Endodermal cell (in vitro differentiated cells): ENCODE results near the gene FBXO41. TPM values are rescaled to one million over a fixed set of nuclear protein-coding genes. Genes with fewer than 3 reads are reported as not detected.

Source experiments
- DNase-seq: peaks from one replicate; pipeline ENCODE4 v3.0.0-alpha.2; 2017
- H3K27ac ChIP-seq: 2 replicates; pipeline ENCODE4 v1.5.1; 2013; ENCODE audit warnings: mild to moderate bottlenecking, low read depth, low read length, moderate library complexity
- H3K27me3 ChIP-seq: 2 replicates; pipeline ENCODE4 v1.6.1; 2013; ENCODE audit warnings: mild to moderate bottlenecking, low read length, moderate library complexity; ENCODE audit not compliant: insufficient read depth, control insufficient read depth, poor library complexity, severe bottlenecking
- H3K36me3 ChIP-seq: 2 replicates; pipeline ENCODE4 v1.7.0; 2013; ENCODE audit warnings: mild to moderate bottlenecking, low read length, moderate library complexity; ENCODE audit not compliant: control insufficient read depth, insufficient read depth
- H3K4me1 ChIP-seq: one replicate; pipeline ENCODE4 v1.7.0; 2013; ENCODE audit warnings: low read length; ENCODE audit not compliant: control insufficient read depth, insufficient read depth
- H3K4me3 ChIP-seq: 2 replicates; pipeline ENCODE4 v1.5.1; 2013; ENCODE audit warnings: mild to moderate bottlenecking, low read length, moderate library complexity
- H3K9ac ChIP-seq: 2 replicates; pipeline ENCODE4 v1.6.1; 2013; ENCODE audit warnings: mild to moderate bottlenecking, low read length, moderate library complexity; ENCODE audit not compliant: poor library complexity, severe bottlenecking; ENCODE audit errors: extremely low read depth
- H3K9me3 ChIP-seq: 2 replicates; pipeline ENCODE4 v1.6.1; 2013; ENCODE audit warnings: mild to moderate bottlenecking, low read length, moderate library complexity; ENCODE audit not compliant: control insufficient read depth
- H3K27ac Mint-ChIP-seq: 2 replicates; pipeline ENCODE4 v1.8.0; 2020; ENCODE audit warnings: mixed read lengths
- H3K27me3 Mint-ChIP-seq: 2 replicates; pipeline ENCODE4 v1.8.0; 2021; ENCODE audit warnings: mild to moderate bottlenecking, mixed read lengths; ENCODE audit not compliant: insufficient read depth
- H3K36me3 Mint-ChIP-seq: 2 replicates; pipeline ENCODE4 v1.8.0; 2020; ENCODE audit warnings: low read depth, mixed read lengths
- H3K4me1 Mint-ChIP-seq: 2 replicates; pipeline ENCODE4 v1.8.0; 2020; ENCODE audit warnings: mixed read lengths
- H3K4me3 Mint-ChIP-seq: 2 replicates; pipeline ENCODE4 v1.8.0; 2020; ENCODE audit warnings: mild to moderate bottlenecking, moderate library complexity, mixed read lengths
- H3K9me3 Mint-ChIP-seq: 2 replicates; pipeline ENCODE4 v1.8.0; 2020; ENCODE audit warnings: mild to moderate bottlenecking, mixed read lengths
- CTCF ChIP-seq: fragments of 200-600 bp; sonication (generic); conservative IDR thresholded peaks from 2 replicates; pipeline ENCODE4 v1.5.0; 2021; ENCODE audit warnings: antibody characterized with exemption, mild to moderate bottlenecking
- WGBS, 2 experiments: methylation state at CpG; one replicate each; pipeline versions ENCODE4 v1.1.5 to v1.1.7; 2013; ENCODE audit warnings: missing lambda C conversion rate in 2 of 2, mixed read lengths in 1 of 2; ENCODE audit not compliant: insufficient coverage in 1 of 2, insufficient read length in 1 of 2; 5-methylcytosine and 5-hydroxymethylcytosine counted together
- total RNA-seq, 2 donors: library from RNA; stranded (reverse); fragmentation: NEBNext Ultra II Directional in 1 of 2; extraction: Animal tissue kit (Norgen Biotek cat#: 25700) in 1 of 2; gene quantifications; 2 replicates in 1 of 2; 3 replicates in 1 of 2; pipeline ENCODE4 v1.2.1, GENCODE V29; 2021

Gene FBXO41
- total RNA-seq, 2 donors from 2014 or later: 9.0 to 11.2 TPM

DNA sequence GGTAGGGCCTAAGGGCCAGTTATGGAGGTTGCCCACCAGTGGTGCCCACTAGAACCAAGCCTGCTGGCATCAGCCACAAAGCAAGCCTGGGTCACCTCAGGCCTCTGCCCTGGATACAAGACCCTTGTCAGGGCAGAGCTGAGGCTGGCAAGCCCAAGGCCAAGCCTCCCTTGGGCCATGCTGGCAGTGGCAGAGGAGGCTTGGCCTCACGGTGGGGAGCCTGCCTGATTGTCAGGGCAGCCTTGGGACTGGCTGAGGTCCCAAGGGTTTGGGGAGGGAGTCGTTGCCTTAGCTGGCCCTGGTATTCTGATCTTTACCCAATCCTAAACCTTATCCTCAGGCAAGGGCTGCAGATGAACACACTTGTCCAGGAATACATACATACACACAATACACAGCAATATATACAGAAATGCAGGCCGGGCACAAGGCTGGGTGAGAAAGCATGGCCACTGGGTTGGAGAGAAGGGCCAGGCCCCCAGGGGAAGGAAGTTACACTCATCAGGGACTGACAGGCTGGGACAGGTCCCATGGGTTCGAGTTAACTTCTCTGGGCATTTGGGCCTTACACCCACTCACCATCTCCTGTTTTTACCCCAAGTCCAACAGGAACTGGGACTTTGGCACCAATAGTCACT is 29.2 kb downstream of the FBXO41 start:
- DNase-seq: peak; percentile 51
- H3K9me3 ChIP-seq: no peaks in the 10 kb centered on the region
- peaks cover 42% of the 10 kb centered on the region for H3K36me3 Mint-ChIP-seq

DNA sequence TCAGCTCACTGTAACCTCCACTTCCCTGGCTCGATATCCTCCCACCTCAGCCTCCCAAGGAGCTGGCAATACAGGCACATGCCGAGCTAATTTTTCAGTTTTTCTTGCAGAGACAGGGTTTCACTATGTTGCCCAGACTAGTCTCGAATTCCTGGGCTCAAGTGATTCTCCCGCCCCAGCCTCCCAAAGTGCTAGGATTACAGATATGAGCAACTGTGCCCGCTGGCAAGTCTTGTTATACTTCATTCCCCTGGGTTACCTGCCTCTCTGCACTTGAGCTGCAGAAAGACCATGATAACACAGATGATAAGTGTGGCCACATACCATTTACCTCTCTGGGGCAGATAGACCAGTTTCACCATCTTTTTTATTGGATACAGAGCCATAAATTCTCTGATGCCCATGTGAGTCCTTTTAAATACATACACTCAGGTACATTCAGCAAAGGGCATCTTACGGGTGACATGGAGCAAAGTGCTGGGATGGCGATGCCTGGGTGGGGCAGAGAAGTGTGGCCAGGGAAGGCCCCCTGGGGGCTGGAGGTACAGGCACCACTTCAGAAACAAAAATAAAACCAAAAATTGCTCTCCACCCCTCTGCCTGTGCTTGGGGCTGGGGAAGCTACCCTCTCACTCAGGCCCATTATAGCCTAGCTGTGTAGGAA is 29.8 kb downstream of the FBXO41 start:
- DNase-seq: peak; percentile 34
- no peak overlapping the region for H3K4me3 ChIP-seq
- no peak overlapping the region for H3K27ac ChIP-seq
- H3K9ac ChIP-seq: no peak overlapping the region
- no peak overlapping the region for H3K4me3 Mint-ChIP-seq
- no peaks in the 10 kb centered on the region for H3K9me3 Mint-ChIP-seq
- no peaks in the 10 kb centered on the region for H3K4me1 ChIP-seq
- no peaks in the 10 kb centered on the region for H3K27me3 ChIP-seq
- 95 to 96% methylated on average over 5 to 7 of the region's 7 CpGs for WGBS, 2 experiments
- H3K4me1 Mint-ChIP-seq: no peaks in the 10 kb centered on the region
- peaks cover 55% of the 10 kb centered on the region for H3K36me3 ChIP-seq
- H3K27ac Mint-ChIP-seq: no peak overlapping the region
- TF ChIP-seq CTCF: no peak
- H3K36me3 Mint-ChIP-seq: peaks cover 48% of the 10 kb centered on the region
- no peaks in the 10 kb centered on the region for H3K9me3 ChIP-seq
- no peaks in the 10 kb centered on the region for H3K27me3 Mint-ChIP-seq

More for the DNA sequence above, 29.2 kb downstream of the FBXO41 start:
- no peaks in the 10 kb centered on the region for H3K4me1 ChIP-seq
- H3K9me3 Mint-ChIP-seq: no peaks in the 10 kb centered on the region
- no peak overlapping the region for H3K27ac Mint-ChIP-seq
- peaks cover 48% of the 10 kb centered on the region for H3K36me3 ChIP-seq
- WGBS, 2 experiments: 95 to 100% methylated on average over 2 to 4 of the region's 4 CpGs
- TF ChIP-seq CTCF: no peak
- no peaks in the 10 kb centered on the region for H3K27me3 Mint-ChIP-seq
- no peak overlapping the region for H3K9ac ChIP-seq
- no peak overlapping the region for H3K4me3 ChIP-seq
- no peak overlapping the region for H3K4me3 Mint-ChIP-seq
- no peak overlapping the region for H3K27ac ChIP-seq
- H3K27me3 ChIP-seq: no peaks in the 10 kb centered on the region
- no peaks in the 10 kb centered on the region for H3K4me1 Mint-ChIP-seq

GRCh38 chr2:73253901-73254300 is 30.4 kb downstream of the FBXO41 start:
- Histone ChIP-seq H3K9me3 (no peaks in the 10 kb centered on the region), H3K4me1 (no peaks in the 10 kb centered on the region), H3K4me3 (no peak overlapping the region), H3K9ac (no peak overlapping the region), H3K36me3 (peaks cover 61% of the 10 kb centered on the region), H3K27me3 (no peaks in the 10 kb centered on the region), H3K27ac (no peak overlapping the region)
- no peaks in the 10 kb centered on the region for H3K4me1 Mint-ChIP-seq
- no peaks in the 10 kb centered on the region for H3K27me3 Mint-ChIP-seq
- no peak for TF ChIP-seq CTCF
- peak; percentile 44 for DNase-seq
- no peaks in the 10 kb centered on the region for H3K9me3 Mint-ChIP-seq
- H3K4me3 Mint-ChIP-seq: no peak overlapping the region
- H3K36me3 Mint-ChIP-seq: peaks cover 53% of the 10 kb centered on the region
- WGBS, 2 experiments: 92 to 93% methylated on average over 3 of the region's 3 CpGs
- H3K27ac Mint-ChIP-seq: no peak overlapping the region
